ENCODE results near the gene CPS1.

CPS1 gene

GRCh38 chr2:210713122-210713521 is 156.7 kb downstream of the CPS1 start:
- TF ChIP-seq CTCF (conservative IDR thresholded peaks at IDR 0.05; ENCODE audit: control insufficient read depth, insufficient read depth, low read depth, low read length): no peak
- no peak overlapping the region for H3K4me3 ChIP-seq (ENCODE audit: control insufficient read depth, low read depth, low read length)
- DNase-seq (ENCODE audit: low read depth): no peak

GRCh38 chr2:210715560-210716082 is 159.2 kb downstream of the CPS1 start:
- DNase-seq (ENCODE audit: low read depth): no peak
- H3K4me3 ChIP-seq (ENCODE audit: control insufficient read depth, low read depth, low read length): no peak overlapping the region
- no peak for TF ChIP-seq CTCF (conservative IDR thresholded peaks at IDR 0.05; ENCODE audit: control insufficient read depth, insufficient read depth, low read depth, low read length)

- no peak overlapping the region for H3K4me3 ChIP-seq (ENCODE audit: control insufficient read depth, low read depth, low read length)
- no peak for DNase-seq (ENCODE audit: low read depth)
- no peak for TF ChIP-seq CTCF (conservative IDR thresholded peaks at IDR 0.05; ENCODE audit: control insufficient read depth, insufficient read depth, low read depth, low read length)
These were observed 162.1 kb downstream of the CPS1 start for GRCh38 chr2:210718503-210718902.

GRCh38 chr2:210722092-210722491 is 165.7 kb downstream of the CPS1 start:
- H3K4me3 ChIP-seq (ENCODE audit: control insufficient read depth, low read depth, low read length): no peak overlapping the region
- DNase-seq (ENCODE audit: low read depth): no peak
- TF ChIP-seq CTCF (conservative IDR thresholded peaks at IDR 0.05; ENCODE audit: control insufficient read depth, insufficient read depth, low read depth, low read length): no peak

GRCh38 chr2:210727549-210727948 is 171.2 kb downstream of the CPS1 start:
- no peak for DNase-seq (ENCODE audit: low read depth)
- TF ChIP-seq CTCF (conservative IDR thresholded peaks at IDR 0.05; ENCODE audit: control insufficient read depth, insufficient read depth, low read depth, low read length): no peak
- no peak overlapping the region for H3K4me3 ChIP-seq (ENCODE audit: control insufficient read depth, low read depth, low read length)
